OCI-LY1 (cell line): ENCODE results near the gene SSX4B.
"Not testable (repeated sequence)": the region's sequence is repeated elsewhere in the genome, so short reads cannot be mapped to it uniquely, and the experiment has no call there.

ENCODE experiments used
- H2AFZ ChIP-seq: fragments of 200-600 bp; sonication (generic), shearing (Covaris generic); 2 replicates; pipeline ENCODE4 v1.6.0; 2014; ENCODE audit warnings: antibody characterized with exemption, mild to moderate bottlenecking, low read length
- H3F3A ChIP-seq: fragments of 200-600 bp; sonication (generic), shearing (Covaris generic); 2 replicates; pipeline ENCODE4 v1.6.0; 2014; ENCODE audit warnings: mild to moderate bottlenecking, antibody characterized with exemption, low read length, moderate library complexity; ENCODE audit not compliant: insufficient read depth
- H3K27ac ChIP-seq: fragments of 200-600 bp; sonication (generic); 2 replicates; pipeline ENCODE4 v1.5.1; 2014; ENCODE audit warnings: low read length, mixed run types, mild to moderate bottlenecking, low read depth; ENCODE audit not compliant: poor library complexity, severe bottlenecking
- H3K27me3 ChIP-seq: fragments of 200-600 bp; sonication (generic); 2 replicates; pipeline ENCODE4 v1.6.0; 2014; ENCODE audit warnings: antibody characterized with exemption, mild to moderate bottlenecking, low read length, moderate library complexity; ENCODE audit not compliant: insufficient read depth
- H3K36me3 ChIP-seq: fragments of 200-600 bp; sonication (generic); 2 replicates; pipeline ENCODE4 v1.6.1; 2014; ENCODE audit warnings: mild to moderate bottlenecking, antibody characterized with exemption, low read length, moderate library complexity, mixed read lengths; ENCODE audit not compliant: insufficient read depth
- H3K4me1 ChIP-seq: fragments of 200-600 bp; sonication (generic); 2 replicates; pipeline ENCODE4 v1.5.1; 2014; ENCODE audit warnings: mild to moderate bottlenecking, low read length, moderate library complexity; ENCODE audit not compliant: insufficient read depth, severe bottlenecking
- H3K4me2 ChIP-seq: fragments of 200-600 bp; sonication (generic), shearing (Covaris generic); 2 replicates; pipeline ENCODE4 v1.6.1; 2014; ENCODE audit warnings: low read length
- H3K4me3 ChIP-seq: fragments of 200-600 bp; sonication (generic); 2 replicates; pipeline ENCODE4 v1.5.1; 2014; ENCODE audit warnings: low read length, low read depth, mild to moderate bottlenecking, mixed read lengths; ENCODE audit not compliant: poor library complexity, severe bottlenecking
- H3K79me2 ChIP-seq: fragments of 200-600 bp; shearing (Covaris generic); 2 replicates; pipeline ENCODE4 v1.6.1; 2016; ENCODE audit warnings: mixed run types, low read length, mixed read lengths; ENCODE audit not compliant: insufficient read depth
- H3K9ac ChIP-seq: fragments of 200-600 bp; sonication (generic), shearing (Covaris generic); 2 replicates; pipeline ENCODE4 v1.6.1; 2014; ENCODE audit warnings: mild to moderate bottlenecking, low read length, mixed read lengths
- H3K9me2 ChIP-seq: fragments of 200-600 bp; sonication (generic), shearing (Covaris generic); 2 replicates; pipeline ENCODE4 v1.6.1; 2014; ENCODE audit warnings: low read depth, mild to moderate bottlenecking, low read length, mixed read lengths
- H3K9me3 ChIP-seq: fragments of 200-600 bp; shearing (Covaris generic); 2 replicates; pipeline ENCODE4 v1.6.1; 2014; ENCODE audit warnings: low read length, mixed read lengths
- H4K20me1 ChIP-seq: fragments of 200-600 bp; sonication (generic), shearing (Covaris generic); 2 replicates; pipeline ENCODE4 v1.6.0; 2016; ENCODE audit warnings: mild to moderate bottlenecking, low read length; ENCODE audit not compliant: insufficient read depth

Gene SSX4B

DNA sequence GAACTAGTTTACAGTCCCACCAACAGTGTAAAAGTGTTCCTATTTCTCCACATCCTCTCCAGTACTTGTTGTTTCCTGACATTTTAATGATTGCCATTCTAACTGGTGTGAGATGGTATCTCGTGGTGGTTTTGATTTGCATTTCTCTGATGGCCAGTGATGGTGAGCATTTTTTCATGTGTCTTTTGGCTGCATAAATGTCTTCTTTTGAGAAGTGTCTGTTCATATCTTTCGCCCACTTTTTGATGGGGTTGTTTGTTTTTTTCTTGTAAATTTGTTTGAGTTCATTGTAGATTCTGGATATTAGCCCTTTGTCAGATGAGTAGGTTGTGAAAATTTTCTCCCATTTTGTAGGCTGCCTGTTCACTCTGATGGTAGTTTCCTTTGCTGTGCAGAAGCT lies 14.8 kb downstream of the SSX4B start:
- H4K20me1 ChIP-seq, H2AFZ ChIP-seq, H3K4me1 ChIP-seq, H3K4me2 ChIP-seq, H3K36me3 ChIP-seq, H3K27ac ChIP-seq, H3K9ac ChIP-seq, H3F3A ChIP-seq, H3K9me3 ChIP-seq, H3K27me3 ChIP-seq, H3K4me3 ChIP-seq, H3K9me2 ChIP-seq, H3K79me2 ChIP-seq: not testable (repeated sequence)

DNA sequence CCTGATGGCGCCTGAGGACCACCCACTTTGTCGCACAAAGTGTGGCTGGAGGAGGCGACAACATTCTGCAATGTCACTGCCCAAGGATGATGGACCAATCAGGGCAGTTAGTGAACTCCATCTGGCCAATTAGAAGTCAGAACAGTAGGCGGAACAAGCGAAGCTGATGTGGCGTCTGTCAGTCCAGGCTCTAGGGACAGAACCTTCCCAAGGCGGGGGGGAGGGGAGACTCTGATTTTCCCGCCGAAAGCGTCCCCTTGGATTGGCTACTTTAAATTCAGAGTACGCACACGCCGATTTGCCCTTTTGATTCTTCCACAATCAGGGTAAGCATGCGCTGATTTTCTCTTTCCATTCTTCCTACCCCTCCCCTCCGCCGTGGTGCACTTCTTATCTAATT lies 28.5 kb downstream of the SSX4B start, which contains the start of gene SSX4:
TSS of gene SSX4 (plus strand) at position 301 of the 400 bp plus-strand sequence. CDS start 515 bp downstream, outside the sequence.
- H3K27ac ChIP-seq, H2AFZ ChIP-seq, H3K4me3 ChIP-seq, H3F3A ChIP-seq, H3K9me3 ChIP-seq, H3K79me2 ChIP-seq, H3K9me2 ChIP-seq, H3K4me1 ChIP-seq, H3K27me3 ChIP-seq, H4K20me1 ChIP-seq, H3K36me3 ChIP-seq, H3K4me2 ChIP-seq, H3K9ac ChIP-seq: not testable (repeated sequence)

DNA sequence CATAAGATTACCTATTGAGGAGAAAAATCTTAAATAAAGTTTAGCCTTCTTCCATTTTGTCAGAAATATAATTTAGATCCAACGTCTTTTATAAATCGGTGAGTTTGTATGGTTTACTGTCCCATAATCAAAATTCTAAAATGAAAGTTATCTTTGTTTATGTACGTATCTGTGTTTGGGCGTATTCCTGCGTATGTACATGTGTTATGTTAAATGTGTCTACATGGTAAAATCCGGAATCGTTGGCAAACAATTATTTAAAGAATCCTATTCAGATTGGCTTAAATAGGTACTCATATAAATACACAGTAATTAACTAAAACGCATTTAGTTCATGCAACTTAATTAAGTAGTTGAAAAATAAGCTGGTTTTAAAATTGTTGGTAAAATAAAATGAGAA lies 41.4 kb downstream of the SSX4B start:
- not testable (repeated sequence) for H4K20me1 ChIP-seq, H3K4me2 ChIP-seq, H3K9me3 ChIP-seq, H3F3A ChIP-seq, H2AFZ ChIP-seq, H3K9me2 ChIP-seq, H3K4me3 ChIP-seq, H3K27me3 ChIP-seq, H3K79me2 ChIP-seq, H3K36me3 ChIP-seq, H3K4me1 ChIP-seq, H3K27ac ChIP-seq, H3K9ac ChIP-seq

DNA sequence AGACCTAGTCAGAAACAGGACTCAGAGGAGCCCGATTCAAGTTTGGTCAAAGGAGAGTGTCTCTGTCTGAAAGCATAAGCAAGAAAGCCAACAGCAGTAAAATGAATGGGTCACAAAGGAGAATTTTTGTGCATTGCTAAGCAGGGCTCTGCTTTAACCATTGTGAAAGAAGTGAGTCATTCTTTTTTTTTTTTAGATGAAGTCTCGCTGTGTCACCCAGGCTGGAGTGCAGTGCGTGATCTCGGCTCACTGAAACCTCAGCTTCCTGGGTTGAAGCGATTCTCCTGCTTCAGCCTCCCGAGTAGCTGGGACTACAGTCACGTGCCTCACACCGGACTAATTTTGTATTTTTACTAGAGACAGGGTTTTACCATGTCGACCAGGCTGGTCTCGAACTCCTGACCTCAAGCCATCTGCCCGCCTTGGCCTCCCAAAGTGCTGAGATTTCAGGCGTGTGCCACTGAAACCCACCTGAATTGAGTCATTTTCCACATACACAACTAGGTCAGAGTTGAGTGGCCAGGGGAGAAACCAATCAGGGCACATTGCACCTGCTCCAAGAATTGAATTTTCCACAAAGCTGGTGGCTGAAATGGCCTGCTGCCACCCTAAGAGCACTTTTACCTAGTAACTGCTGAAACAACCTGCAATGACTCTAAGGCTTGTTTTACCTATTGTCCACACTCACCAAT lies 43.9 kb downstream of the SSX4B start:
- not testable (repeated sequence) for H3K36me3 ChIP-seq, H3K79me2 ChIP-seq

DNA sequence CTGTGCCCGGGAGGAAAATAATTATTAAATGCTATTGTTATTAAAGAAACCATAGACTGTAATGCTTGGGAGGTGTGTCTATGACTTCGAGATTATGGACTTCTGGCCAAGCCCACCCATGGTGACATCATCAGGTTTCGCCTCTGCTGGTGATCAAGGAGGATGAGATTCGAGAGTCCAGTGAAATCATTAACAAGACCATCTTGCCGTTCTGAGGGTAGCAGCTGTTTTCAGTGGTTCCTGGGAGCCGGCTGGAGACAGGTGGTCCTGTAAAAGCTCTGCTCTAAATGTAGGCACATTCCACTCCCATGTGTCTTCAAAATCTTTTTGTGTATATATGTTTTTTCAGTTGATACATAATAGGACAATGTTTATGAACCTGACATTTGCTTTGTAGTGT lies 52.5 kb downstream of the SSX4B start:
- H3K4me1 ChIP-seq, H3K9me3 ChIP-seq, H3K36me3 ChIP-seq, H2AFZ ChIP-seq, H3K9me2 ChIP-seq, H4K20me1 ChIP-seq, H3K9ac ChIP-seq, H3K4me3 ChIP-seq, H3K79me2 ChIP-seq, H3K4me2 ChIP-seq, H3K27me3 ChIP-seq, H3F3A ChIP-seq, H3K27ac ChIP-seq: not testable (repeated sequence)

More for the DNA sequence above, 43.9 kb downstream of the SSX4B start:
- not testable (repeated sequence) for H3K27ac ChIP-seq, H4K20me1 ChIP-seq, H3K4me3 ChIP-seq, H3K9me3 ChIP-seq, H3F3A ChIP-seq, H3K4me2 ChIP-seq, H3K9ac ChIP-seq, H3K4me1 ChIP-seq, H3K27me3 ChIP-seq, H3K9me2 ChIP-seq, H2AFZ ChIP-seq
